Measurements from ENCODE around the gene D2HGDH. TPM values are rescaled to one million over a fixed set of nuclear protein-coding genes. Genes with fewer than 3 reads are reported as not detected.
A peak's percentile ranks its signal among the peaks of the same experiment; 100 is the strongest.

D2HGDH gene
- total RNA-seq, 1 experiment from 2014 or later = 46.3 TPM

GRCh38 chr2:241788135-241788534 lies 53.7 kb downstream of the D2HGDH start:
- Histone ChIP-seq H3K4me3 (replicated peaks in 1 of 2; ENCODE audit: low read depth in 1 of 2, low read length in 2 of 2) (no peak overlapping the region), H3K4me1 (ENCODE audit: control insufficient read depth in 1 of 2, insufficient read depth in 2 of 2, low read length in 2 of 2) (peaks cover 21 to 31% of the 10 kb centered on the region in 2 experiments), H3K27ac (ENCODE audit: low read depth, low read length) (no peak overlapping the region), H4K20me1 (ENCODE audit: insufficient read depth) (no peaks in the 10 kb centered on the region), H3K27me3 (ENCODE audit: insufficient read depth, low read length) (no peaks in the 10 kb centered on the region), H3K9me3 (ENCODE audit: control insufficient read depth in 1 of 2, insufficient read depth in 1 of 2, low read depth in 1 of 2, low read length in 2 of 2) (no peaks in the 10 kb centered on the region), H3K79me2 (ENCODE audit: insufficient read depth, low read length) (no peaks in the 10 kb centered on the region), H3K4me2 (ENCODE audit: low read length) (peak overlapping the region; percentile 52), H3K9ac (ENCODE audit: low read length) (no peak overlapping the region), H2AFZ (ENCODE audit: low read depth, low read length, poor library complexity, severe bottlenecking) (peak overlapping the region; percentile 60), H3K9me2 (ENCODE audit: insufficient read depth) (no peaks in the 10 kb centered on the region), H3K36me3 (ENCODE audit: control insufficient read depth in 1 of 2, insufficient read depth in 2 of 2, low read length in 2 of 2) (no peaks in the 10 kb centered on the region)
- POLR2A ChIA-PET = no interaction called here
- no TSS peak for BruUV-seq (replicated peaks)
- no peak for DNase-seq (ENCODE audit: low read depth, low spot score)
- CTCF ChIA-PET = no interaction called here
- RAD21 ChIA-PET (ENCODE audit: low non-redundant PET in 1 of 2, low total read pairs in 2 of 2, uncharacterized antibody in 2 of 2, unreplicated experiment in 2 of 2) = no interaction called here
- TF ChIP-seq, protein P1, sequence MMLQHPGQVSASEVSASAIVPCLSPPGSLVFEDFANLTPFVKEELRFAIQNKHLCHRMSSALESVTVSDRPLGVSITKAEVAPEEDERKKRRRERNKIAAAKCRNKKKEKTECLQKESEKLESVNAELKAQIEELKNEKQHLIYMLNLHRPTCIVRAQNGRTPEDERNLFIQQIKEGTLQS (IDR thresholded peaks at IDR 0.05) = no peak
- TF ChIP-seq JUND (IDR thresholded peaks at IDR 0.05) = no peak
- TF ChIP-seq YY1 (IDR thresholded peaks at IDR 0.05; ENCODE audit: extremely low read depth, insufficient replicate concordance, low read depth, low read length) = no peak
- no peak for TF ChIP-seq SP1 (IDR thresholded peaks at IDR 0.05; ENCODE audit: low read depth)
- TF ChIP-seq, protein P2, sequence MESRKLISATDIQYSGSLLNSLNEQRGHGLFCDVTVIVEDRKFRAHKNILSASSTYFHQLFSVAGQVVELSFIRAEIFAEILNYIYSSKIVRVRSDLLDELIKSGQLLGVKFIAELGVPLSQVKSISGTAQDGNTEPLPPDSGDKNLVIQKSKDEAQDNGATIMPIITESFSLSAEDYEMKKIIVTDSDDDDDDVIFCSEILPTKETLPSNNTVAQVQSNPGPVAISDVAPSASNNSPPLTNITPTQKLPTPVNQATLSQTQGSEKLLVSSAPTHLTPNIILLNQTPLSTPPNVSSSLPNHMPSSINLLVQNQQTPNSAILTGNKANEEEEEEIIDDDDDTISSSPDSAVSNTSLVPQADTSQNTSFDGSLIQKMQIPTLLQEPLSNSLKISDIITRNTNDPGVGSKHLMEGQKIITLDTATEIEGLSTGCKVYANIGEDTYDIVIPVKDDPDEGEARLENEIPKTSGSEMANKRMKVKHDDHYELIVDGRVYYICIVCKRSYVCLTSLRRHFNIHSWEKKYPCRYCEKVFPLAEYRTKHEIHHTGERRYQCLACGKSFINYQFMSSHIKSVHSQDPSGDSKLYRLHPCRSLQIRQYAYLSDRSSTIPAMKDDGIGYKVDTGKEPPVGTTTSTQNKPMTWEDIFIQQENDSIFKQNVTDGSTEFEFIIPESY (IDR thresholded peaks at IDR 0.05; ENCODE audit: extremely low read depth, insufficient replicate concordance, low read length) = no peak
- TF ChIP-seq CBX3 (IDR thresholded peaks at IDR 0.05; ENCODE audit: low read depth) = no peak
- TF ChIP-seq MAX (IDR thresholded peaks at IDR 0.05) = no peak
- no peak for TF ChIP-seq EGR1 (IDR thresholded peaks at IDR 0.05; ENCODE audit: low read depth)
- no peak for TF ChIP-seq SIN3A (IDR thresholded peaks at IDR 0.05; ENCODE audit: low read depth)
- TF ChIP-seq ZFX (IDR thresholded peaks at IDR 0.05) = no peak
- TF ChIP-seq SRF (IDR thresholded peaks at IDR 0.05; ENCODE audit: low read depth) = no peak
- TF ChIP-seq CEBPB (IDR thresholded peaks at IDR 0.05; ENCODE audit: low read depth) = no peak
- TF ChIP-seq ZNF274 (IDR thresholded peaks at IDR 0.05; ENCODE audit: low read depth, low read length) = no peak
- no peak for TF ChIP-seq TCF7L2 (IDR thresholded peaks at IDR 0.05; ENCODE audit: borderline replicate concordance, extremely low read depth, insufficient read depth, insufficient read length)
- TF ChIP-seq RAD21 (IDR thresholded peaks at IDR 0.05; ENCODE audit: low read depth) = no peak
- intact Hi-C loops (cut with micrococcal nuclease) = no loop called here
- ATAC-seq = no peak
